Progenitor cell of endocrine pancreas (in vitro differentiated cells): Measurements from ENCODE around the gene FUBP3. TPM values are rescaled to one million over a fixed set of nuclear protein-coding genes. Genes with fewer than 3 reads are reported as not detected.

Experiments
- DNase-seq: peaks from one replicate; pipeline ENCODE4 v3.0.0; 2021; ENCODE audit warnings: low spot score; ENCODE audit not compliant: unreplicated experiment
- H3K27ac Mint-ChIP-seq: 2 replicates; pipeline ENCODE4 v1.8.0; 2021; ENCODE audit warnings: mild to moderate bottlenecking, moderate library complexity, mixed read lengths
- H3K27me3 Mint-ChIP-seq: 2 replicates; pipeline ENCODE4 v1.8.0; 2021; ENCODE audit warnings: mixed read lengths
- H3K36me3 Mint-ChIP-seq: 2 replicates; pipeline ENCODE4 v1.8.0; 2022; ENCODE audit warnings: mixed read lengths; ENCODE audit not compliant: insufficient read depth
- H3K4me1 Mint-ChIP-seq: 2 replicates; pipeline ENCODE4 v1.8.0; 2021; ENCODE audit warnings: low read depth, mixed read lengths
- H3K4me3 Mint-ChIP-seq: 2 replicates; pipeline ENCODE4 v1.8.0; 2021; ENCODE audit warnings: low read depth, mild to moderate bottlenecking, moderate library complexity, mixed read lengths
- H3K9me3 Mint-ChIP-seq: 2 replicates; pipeline ENCODE4 v1.8.0; 2021; ENCODE audit warnings: low read depth, mixed read lengths
- CTCF ChIP-seq: fragments of 200-600 bp; sonication (generic); IDR thresholded peaks from one replicate; pipeline ENCODE4 v1.5.0; 2021; ENCODE audit warnings: antibody characterized with exemption, mild to moderate bottlenecking; ENCODE audit not compliant: unreplicated experiment
- total RNA-seq: library from RNA; stranded (reverse); gene quantifications from 2 replicates; pipeline ENCODE4 v1.2.1, GENCODE V29; 2021

The FUBP3 gene
- total RNA-seq, 1 donor from 2014 or later = 68.9 TPM

DNA sequence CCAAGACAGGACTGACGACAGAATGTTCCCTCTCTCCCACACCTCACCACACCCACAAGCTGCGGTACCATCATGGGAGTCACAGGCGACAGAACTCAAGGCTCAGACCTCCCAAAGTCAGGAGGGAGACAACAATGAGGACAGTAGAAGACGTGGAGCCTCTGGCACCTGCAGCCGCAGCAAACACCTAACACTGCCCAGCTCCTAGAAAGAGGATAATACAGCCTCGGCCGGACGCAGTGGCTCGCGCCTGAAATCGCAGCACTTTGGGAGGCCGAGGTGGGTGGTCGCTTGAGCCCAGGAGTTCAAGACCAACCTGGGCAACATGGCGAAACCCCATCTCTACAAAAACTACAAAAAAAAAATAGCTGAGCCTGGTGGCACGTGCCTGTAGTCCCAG is 71.8 kb downstream of the FUBP3 start:
- Mint-ChIP-seq H3K9me3 (no peaks in the 10 kb centered on the region), H3K27me3 (peaks cover 48% of the 10 kb centered on the region), H3K27ac (no peak overlapping the region), H3K4me3 (no peak overlapping the region), H3K4me1 (no peaks in the 10 kb centered on the region), H3K36me3 (no peaks in the 10 kb centered on the region)
- DNase-seq = no peak
- no peak for TF ChIP-seq CTCF

DNA sequence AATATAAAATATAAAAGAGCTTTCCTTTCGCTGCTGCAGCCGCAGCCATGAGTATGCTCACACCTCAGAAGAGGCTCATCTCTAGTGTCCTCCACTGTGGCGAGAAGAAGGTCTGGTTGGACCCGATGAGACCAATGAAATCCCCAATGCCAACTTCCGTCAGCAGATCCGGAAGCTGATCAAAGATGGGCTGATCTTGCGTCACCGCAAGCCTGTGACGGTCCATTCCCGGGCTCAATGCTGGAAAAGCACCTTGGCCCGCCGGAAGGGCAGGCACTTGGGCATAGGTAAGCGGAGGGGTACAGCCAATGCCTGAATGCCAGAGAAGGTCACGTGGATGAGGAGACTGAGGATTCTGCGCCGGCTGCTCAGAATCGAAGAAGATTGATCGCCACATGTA is 72.4 kb downstream of the FUBP3 start:
- H3K9me3 Mint-ChIP-seq = no peaks in the 10 kb centered on the region
- TF ChIP-seq CTCF = no peak
- H3K27me3 Mint-ChIP-seq = peaks cover 51% of the 10 kb centered on the region
- no peak for DNase-seq
- H3K27ac Mint-ChIP-seq = no peak overlapping the region
- no peaks in the 10 kb centered on the region for H3K4me1 Mint-ChIP-seq
- H3K36me3 Mint-ChIP-seq = no peaks in the 10 kb centered on the region
- H3K4me3 Mint-ChIP-seq = no peak overlapping the region

DNA sequence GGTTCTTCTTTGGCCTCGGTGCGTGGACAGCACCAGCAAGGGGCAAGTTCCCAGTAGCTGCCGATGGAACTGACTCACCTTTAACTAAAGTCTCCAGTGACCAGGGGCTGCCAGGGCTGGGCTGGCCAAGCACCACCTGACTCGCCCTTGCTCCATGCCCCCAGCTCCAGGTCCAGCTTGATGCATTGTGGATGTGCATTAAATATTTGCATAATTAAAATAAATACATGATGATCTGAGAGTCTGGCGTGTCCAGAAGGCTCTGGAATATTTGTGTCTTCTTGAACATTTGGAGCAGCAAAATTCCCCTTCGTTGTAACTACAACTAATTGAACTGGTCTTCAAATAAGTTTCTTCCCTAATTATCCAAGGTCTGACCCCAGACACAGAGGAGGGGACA is 75.5 kb downstream of the FUBP3 start:
- no peak overlapping the region for H3K4me3 Mint-ChIP-seq
- H3K4me1 Mint-ChIP-seq = no peaks in the 10 kb centered on the region
- no peak overlapping the region for H3K27ac Mint-ChIP-seq
- no peak for DNase-seq
- H3K36me3 Mint-ChIP-seq = no peaks in the 10 kb centered on the region
- H3K9me3 Mint-ChIP-seq = no peaks in the 10 kb centered on the region
- peaks cover 72% of the 10 kb centered on the region for H3K27me3 Mint-ChIP-seq
- TF ChIP-seq CTCF = no peak

- Mint-ChIP-seq H3K27me3 (peaks cover 80% of the 10 kb centered on the region), H3K4me3 (no peak overlapping the region), H3K36me3 (no peaks in the 10 kb centered on the region), H3K27ac (no peak overlapping the region), H3K9me3 (no peaks in the 10 kb centered on the region), H3K4me1 (peaks cover 1% of the 10 kb centered on the region)
- no peak for DNase-seq
- no peak for TF ChIP-seq CTCF
Measured at GRCh38 chr9:130658893-130659698, 79.7 kb downstream of the FUBP3 start.

GRCh38 chr9:130659699-130660248 is 80.4 kb downstream of the FUBP3 start:
- H3K4me3 Mint-ChIP-seq = no peak overlapping the region
- H3K4me1 Mint-ChIP-seq = peaks cover 1% of the 10 kb centered on the region
- H3K27ac Mint-ChIP-seq = no peak overlapping the region
- no peaks in the 10 kb centered on the region for H3K36me3 Mint-ChIP-seq
- no peak for TF ChIP-seq CTCF
- H3K27me3 Mint-ChIP-seq = peaks cover 80% of the 10 kb centered on the region
- no peak for DNase-seq
- H3K9me3 Mint-ChIP-seq = no peaks in the 10 kb centered on the region
